ENCODE results near the gene FOXC1.

GRCh38 chr6:1577896-1578745 lies 31.6 kb upstream of the FOXC1 start:
- TF ChIP-seq EZH2 (IDR thresholded peaks at IDR 0.05; ENCODE audit: insufficient read depth, poor library complexity, severe bottlenecking) (no peak), EZH2phosphoT487 (IDR thresholded peaks at IDR 0.05; ENCODE audit: insufficient read depth, low read depth) (no peak)
